ENCODE results near the gene PPP2R5A.

PPP2R5A gene

GRCh38 chr1:212294983-212295382 lies 9.8 kb downstream of the PPP2R5A start:
- ChIA-PET POLR2A (no interaction called here), CTCF (interaction anchor here (0.6 to 5.0 kb wide), 3 partner anchors 190 to 233 kb away, joined by 3 to 52 read pairs (median 5); no protein-coding TSS in a partner anchor)
- Histone ChIP-seq H3K36me3 (ENCODE audit: control insufficient read depth in 2 of 2, insufficient read depth in 1 of 2, low read length in 2 of 2) (no peaks in the 10 kb centered on the region), H3K4me3 (ENCODE audit: low read depth, low read length) (no peak overlapping the region), H3K9me3 (ENCODE audit: control insufficient read depth, insufficient read depth, low read depth, low read length) (no peaks in the 10 kb centered on the region), H3K4me1 (ENCODE audit: control insufficient read depth, insufficient read depth, low read length) (peaks cover 13% of the 10 kb centered on the region; the same call in 1 of the 2 replicates), H3K27ac (ENCODE audit: extremely low read depth, low read depth, low read length) (no peak overlapping the region)
- TF ChIP-seq, protein P1, sequence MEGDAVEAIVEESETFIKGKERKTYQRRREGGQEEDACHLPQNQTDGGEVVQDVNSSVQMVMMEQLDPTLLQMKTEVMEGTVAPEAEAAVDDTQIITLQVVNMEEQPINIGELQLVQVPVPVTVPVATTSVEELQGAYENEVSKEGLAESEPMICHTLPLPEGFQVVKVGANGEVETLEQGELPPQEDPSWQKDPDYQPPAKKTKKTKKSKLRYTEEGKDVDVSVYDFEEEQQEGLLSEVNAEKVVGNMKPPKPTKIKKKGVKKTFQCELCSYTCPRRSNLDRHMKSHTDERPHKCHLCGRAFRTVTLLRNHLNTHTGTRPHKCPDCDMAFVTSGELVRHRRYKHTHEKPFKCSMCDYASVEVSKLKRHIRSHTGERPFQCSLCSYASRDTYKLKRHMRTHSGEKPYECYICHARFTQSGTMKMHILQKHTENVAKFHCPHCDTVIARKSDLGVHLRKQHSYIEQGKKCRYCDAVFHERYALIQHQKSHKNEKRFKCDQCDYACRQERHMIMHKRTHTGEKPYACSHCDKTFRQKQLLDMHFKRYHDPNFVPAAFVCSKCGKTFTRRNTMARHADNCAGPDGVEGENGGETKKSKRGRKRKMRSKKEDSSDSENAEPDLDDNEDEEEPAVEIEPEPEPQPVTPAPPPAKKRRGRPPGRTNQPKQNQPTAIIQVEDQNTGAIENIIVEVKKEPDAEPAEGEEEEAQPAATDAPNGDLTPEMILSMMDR (tag by site-specific recombination; IDR thresholded peaks at IDR 0.05), result no peak
- TF ChIP-seq ZNF350 (tag by site-specific recombination; IDR thresholded peaks at IDR 0.05) (no peak), ZNF658 (tag by site-specific recombination; IDR thresholded peaks at IDR 0.05) (no peak), ZSCAN30 (tag by site-specific recombination; IDR thresholded peaks at IDR 0.05) (no peak), ZNF175 (tag by site-specific recombination; IDR thresholded peaks at IDR 0.05) (no peak), ZXDB (tag by site-specific recombination; IDR thresholded peaks at IDR 0.05) (no peak), ZIC2 (tag by site-specific recombination; IDR thresholded peaks at IDR 0.05) (no peak), ZNF660 (tag by site-specific recombination; IDR thresholded peaks at IDR 0.05) (no peak), ZNF19 (tag by site-specific recombination; IDR thresholded peaks at IDR 0.05; ENCODE audit: low read depth) (no peak), ZBTB17 (tag by site-specific recombination; IDR thresholded peaks at IDR 0.05) (no peak), ZNF426 (tag by site-specific recombination; IDR thresholded peaks at IDR 0.05) (no peak), ZNF311 (tag by site-specific recombination; IDR thresholded peaks at IDR 0.05; ENCODE audit: borderline replicate concordance) (no peak), ZNF423 (tag by site-specific recombination; IDR thresholded peaks at IDR 0.05) (no peak), RBAK (tag by site-specific recombination; IDR thresholded peaks at IDR 0.05) (no peak), ZSCAN16 (tag by site-specific recombination; IDR thresholded peaks at IDR 0.05) (no peak), ZNF514 (tag by site-specific recombination; IDR thresholded peaks at IDR 0.05) (no peak)
- TF ChIP-seq, protein P2, sequence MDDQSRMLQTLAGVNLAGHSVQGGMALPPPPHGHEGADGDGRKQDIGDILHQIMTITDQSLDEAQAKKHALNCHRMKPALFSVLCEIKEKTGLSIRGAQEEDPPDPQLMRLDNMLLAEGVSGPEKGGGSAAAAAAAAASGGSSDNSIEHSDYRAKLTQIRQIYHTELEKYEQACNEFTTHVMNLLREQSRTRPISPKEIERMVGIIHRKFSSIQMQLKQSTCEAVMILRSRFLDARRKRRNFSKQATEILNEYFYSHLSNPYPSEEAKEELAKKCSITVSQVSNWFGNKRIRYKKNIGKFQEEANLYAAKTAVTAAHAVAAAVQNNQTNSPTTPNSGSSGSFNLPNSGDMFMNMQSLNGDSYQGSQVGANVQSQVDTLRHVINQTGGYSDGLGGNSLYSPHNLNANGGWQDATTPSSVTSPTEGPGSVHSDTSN (CRISPR knock-in tag; IDR thresholded peaks at IDR 0.05), result no peak
- TF ChIP-seq, protein P3, sequence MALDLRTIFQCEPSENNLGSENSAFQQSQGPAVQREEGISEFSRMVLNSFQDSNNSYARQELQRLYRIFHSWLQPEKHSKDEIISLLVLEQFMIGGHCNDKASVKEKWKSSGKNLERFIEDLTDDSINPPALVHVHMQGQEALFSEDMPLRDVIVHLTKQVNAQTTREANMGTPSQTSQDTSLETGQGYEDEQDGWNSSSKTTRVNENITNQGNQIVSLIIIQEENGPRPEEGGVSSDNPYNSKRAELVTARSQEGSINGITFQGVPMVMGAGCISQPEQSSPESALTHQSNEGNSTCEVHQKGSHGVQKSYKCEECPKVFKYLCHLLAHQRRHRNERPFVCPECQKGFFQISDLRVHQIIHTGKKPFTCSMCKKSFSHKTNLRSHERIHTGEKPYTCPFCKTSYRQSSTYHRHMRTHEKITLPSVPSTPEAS (tag by site-specific recombination; IDR thresholded peaks at IDR 0.05), result no peak
- TF ChIP-seq, protein P4, sequence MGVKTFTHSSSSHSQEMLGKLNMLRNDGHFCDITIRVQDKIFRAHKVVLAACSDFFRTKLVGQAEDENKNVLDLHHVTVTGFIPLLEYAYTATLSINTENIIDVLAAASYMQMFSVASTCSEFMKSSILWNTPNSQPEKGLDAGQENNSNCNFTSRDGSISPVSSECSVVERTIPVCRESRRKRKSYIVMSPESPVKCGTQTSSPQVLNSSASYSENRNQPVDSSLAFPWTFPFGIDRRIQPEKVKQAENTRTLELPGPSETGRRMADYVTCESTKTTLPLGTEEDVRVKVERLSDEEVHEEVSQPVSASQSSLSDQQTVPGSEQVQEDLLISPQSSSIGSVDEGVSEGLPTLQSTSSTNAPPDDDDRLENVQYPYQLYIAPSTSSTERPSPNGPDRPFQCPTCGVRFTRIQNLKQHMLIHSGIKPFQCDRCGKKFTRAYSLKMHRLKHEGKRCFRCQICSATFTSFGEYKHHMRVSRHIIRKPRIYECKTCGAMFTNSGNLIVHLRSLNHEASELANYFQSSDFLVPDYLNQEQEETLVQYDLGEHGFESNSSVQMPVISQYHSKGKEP (tag by site-specific recombination; IDR thresholded peaks at IDR 0.05), result no peak

DNA sequence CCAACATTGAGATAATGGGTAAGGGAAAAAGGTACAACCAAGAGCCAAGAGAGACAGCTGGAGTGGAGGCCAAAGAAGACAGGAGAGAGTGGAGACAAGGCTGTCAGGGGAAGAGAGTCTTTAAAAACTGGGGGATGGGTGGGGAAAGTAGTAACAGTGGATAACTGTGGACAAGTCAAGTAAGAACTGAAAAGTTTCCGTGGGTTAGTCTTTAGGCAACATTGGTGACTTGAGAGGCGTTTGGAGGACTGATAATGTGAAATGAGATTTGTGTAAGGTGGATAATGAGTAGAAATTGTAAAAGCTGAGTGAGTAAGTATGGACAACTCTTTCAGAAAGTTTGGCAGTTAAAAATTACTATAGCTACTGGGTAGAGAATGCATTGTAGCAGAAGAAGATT lies 10.4 kb downstream of the PPP2R5A start:
- Histone ChIP-seq H3K27ac (ENCODE audit: extremely low read depth, low read depth, low read length) (no peak overlapping the region), H3K36me3 (ENCODE audit: control insufficient read depth in 2 of 2, insufficient read depth in 1 of 2, low read length in 2 of 2) (no peaks in the 10 kb centered on the region), H3K4me1 (ENCODE audit: control insufficient read depth, insufficient read depth, low read length) (peaks cover 10% of the 10 kb centered on the region; the same call in 1 of the 2 replicates), H3K4me3 (ENCODE audit: low read depth, low read length) (no peak overlapping the region), H3K9me3 (ENCODE audit: control insufficient read depth, insufficient read depth, low read depth, low read length) (no peaks in the 10 kb centered on the region)
- ChIA-PET CTCF (interaction anchor here (1.0 to 1.8 kb wide), 2 partner anchors 15 to 233 kb away, joined by 3 to 5 read pairs; no protein-coding TSS in a partner anchor), POLR2A (no interaction called here)
- TF ChIP-seq KLF9 (tag by site-specific recombination; IDR thresholded peaks at IDR 0.05; ENCODE audit: low read depth) (no peak), ZBTB11 (tag by site-specific recombination; conservative IDR thresholded peaks at IDR 0.05; ENCODE audit: low read depth) (no peak), GLI4 (tag by site-specific recombination; IDR thresholded peaks at IDR 0.05) (no peak), ZFP37 (tag by site-specific recombination; IDR thresholded peaks at IDR 0.05) (no peak), ZNF112 (tag by site-specific recombination; IDR thresholded peaks at IDR 0.05) (no peak), ZNF670 (tag by site-specific recombination; IDR thresholded peaks at IDR 0.05; ENCODE audit: low read depth) (no peak), ZNF777 (tag by site-specific recombination; IDR thresholded peaks at IDR 0.05; ENCODE audit: borderline replicate concordance) (no peak), ZSCAN30 (tag by site-specific recombination; IDR thresholded peaks at IDR 0.05) (no peak), ZBTB20 (tag by site-specific recombination; IDR thresholded peaks at IDR 0.05) (no peak), HOXA7 (CRISPR knock-in tag; IDR thresholded peaks at IDR 0.05; ENCODE audit: borderline replicate concordance) (no peak), GLIS1 (tag by site-specific recombination; IDR thresholded peaks at IDR 0.05) (no peak)

Measured in HEK293 (cell line).